Colonic mucosa (tissue), 4 donors: ENCODE measurements around the gene ARID4B. TPM values are rescaled to one million over a fixed set of nuclear protein-coding genes. Genes with fewer than 3 reads are reported as not detected.

Experiments
- DNase-seq: peaks from one replicate; pipeline ENCODE4 v3.0.0-alpha.2; 2020
- H3K27ac ChIP-seq: fragments of 200-600 bp; one replicate; pipeline ENCODE4 v1.8.0; 2021
- H3K27me3 ChIP-seq: fragments of 200-600 bp; one replicate; pipeline ENCODE4 v1.8.0; 2021
- H3K36me3 ChIP-seq: fragments of 200-600 bp; one replicate; pipeline ENCODE4 v1.8.0; 2021
- H3K4me1 ChIP-seq: fragments of 200-600 bp; one replicate; pipeline ENCODE4 v1.8.0; 2021; ENCODE audit warnings: mild to moderate bottlenecking
- H3K4me3 ChIP-seq: fragments of 200-600 bp; one replicate; pipeline ENCODE4 v1.8.0; 2021
- H3K9ac ChIP-seq, 2 donors: one replicate each; pipeline ENCODE4 v1.7.0; 2013; ENCODE audit warnings: control low read depth in 2 of 2, low read depth in 2 of 2, low read length in 2 of 2
- H3K9me3 ChIP-seq: fragments of 200-600 bp; one replicate; pipeline ENCODE4 v1.8.0; 2021
- intact Hi-C: fragments of 100-400 bp; cut with DNase I; formaldehyde crosslinking; loops from one replicate; pipeline ENCODE4 v1.14.1; 2022
- total RNA-seq, 2 donors: library from RNA; stranded (reverse); fragmentation: NEBNext Ultra II Directional in 1 of 2; extraction: Animal tissue kit (Norgen Biotek cat#: 25700) in 1 of 2; gene quantifications; one replicate each; pipeline ENCODE4 v1.2.1, GENCODE V29; 2021
- TF ChIP-seq, protein P1 (sequence below): fragments of 200-600 bp; IDR thresholded peaks from one replicate; pipeline ENCODE4 v1.8.0; 2022; ENCODE audit warnings: antibody characterized with exemption, mild to moderate bottlenecking
- donor health status: healthy.
- donor health status: DM: no; HTN: no; CAD: no.
- donor health status: DM: no; HTN: no; CAD: no.

Gene ARID4B
- total RNA-seq, 2 donors from 2014 or later = 27.0 to 31.0 TPM

DNA sequence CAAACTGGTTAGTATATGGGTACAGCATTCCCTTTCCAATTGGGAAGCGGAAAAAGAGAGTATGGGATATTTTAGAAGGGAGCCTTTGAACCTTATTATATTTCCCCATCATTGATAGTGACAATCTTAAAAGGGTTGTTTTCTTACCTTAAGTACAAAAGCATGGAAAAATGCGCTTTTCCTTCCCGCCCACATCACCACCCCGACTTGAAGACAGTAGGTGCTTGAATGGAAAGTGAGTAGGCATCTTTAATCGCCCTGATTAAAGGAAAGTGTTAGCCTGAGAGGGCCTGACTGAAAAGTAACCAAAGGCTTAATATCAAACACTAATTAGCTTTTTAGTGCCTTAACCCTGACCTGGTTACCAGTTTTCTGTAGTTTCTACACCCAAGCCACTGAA is 15.7 kb upstream of the ARID4B start:
- intact Hi-C loops = no loop called here
- H3K36me3 ChIP-seq = no peaks in the 10 kb centered on the region
- no peak overlapping the region for H3K9ac ChIP-seq
- DNase-seq = no peak
- no peaks in the 10 kb centered on the region for H3K9me3 ChIP-seq
- H3K27ac ChIP-seq = no peak overlapping the region
- H3K4me1 ChIP-seq = no peaks in the 10 kb centered on the region
- TF ChIP-seq, protein P1, sequence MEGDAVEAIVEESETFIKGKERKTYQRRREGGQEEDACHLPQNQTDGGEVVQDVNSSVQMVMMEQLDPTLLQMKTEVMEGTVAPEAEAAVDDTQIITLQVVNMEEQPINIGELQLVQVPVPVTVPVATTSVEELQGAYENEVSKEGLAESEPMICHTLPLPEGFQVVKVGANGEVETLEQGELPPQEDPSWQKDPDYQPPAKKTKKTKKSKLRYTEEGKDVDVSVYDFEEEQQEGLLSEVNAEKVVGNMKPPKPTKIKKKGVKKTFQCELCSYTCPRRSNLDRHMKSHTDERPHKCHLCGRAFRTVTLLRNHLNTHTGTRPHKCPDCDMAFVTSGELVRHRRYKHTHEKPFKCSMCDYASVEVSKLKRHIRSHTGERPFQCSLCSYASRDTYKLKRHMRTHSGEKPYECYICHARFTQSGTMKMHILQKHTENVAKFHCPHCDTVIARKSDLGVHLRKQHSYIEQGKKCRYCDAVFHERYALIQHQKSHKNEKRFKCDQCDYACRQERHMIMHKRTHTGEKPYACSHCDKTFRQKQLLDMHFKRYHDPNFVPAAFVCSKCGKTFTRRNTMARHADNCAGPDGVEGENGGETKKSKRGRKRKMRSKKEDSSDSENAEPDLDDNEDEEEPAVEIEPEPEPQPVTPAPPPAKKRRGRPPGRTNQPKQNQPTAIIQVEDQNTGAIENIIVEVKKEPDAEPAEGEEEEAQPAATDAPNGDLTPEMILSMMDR = no peak
- H3K27me3 ChIP-seq = no peaks in the 10 kb centered on the region
- H3K4me3 ChIP-seq = no peak overlapping the region

DNA sequence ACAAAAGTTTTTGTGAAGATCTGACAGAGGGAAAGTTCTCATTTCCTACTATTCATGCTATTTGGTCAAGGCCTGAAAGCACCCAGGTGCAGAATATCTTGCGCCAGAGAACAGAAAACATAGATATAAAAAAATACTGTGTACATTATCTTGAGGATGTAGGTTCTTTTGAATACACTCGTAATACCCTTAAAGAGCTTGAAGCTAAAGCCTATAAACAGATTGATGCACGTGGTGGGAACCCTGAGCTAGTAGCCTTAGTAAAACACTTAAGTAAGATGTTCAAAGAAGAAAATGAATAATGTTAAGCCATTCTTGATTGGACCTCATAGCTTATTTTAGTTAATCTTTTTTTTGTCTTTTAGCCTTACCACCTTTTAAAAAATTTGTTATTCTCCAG is 14.5 kb upstream of the ARID4B start:
- intact Hi-C loops = no loop called here

DNA sequence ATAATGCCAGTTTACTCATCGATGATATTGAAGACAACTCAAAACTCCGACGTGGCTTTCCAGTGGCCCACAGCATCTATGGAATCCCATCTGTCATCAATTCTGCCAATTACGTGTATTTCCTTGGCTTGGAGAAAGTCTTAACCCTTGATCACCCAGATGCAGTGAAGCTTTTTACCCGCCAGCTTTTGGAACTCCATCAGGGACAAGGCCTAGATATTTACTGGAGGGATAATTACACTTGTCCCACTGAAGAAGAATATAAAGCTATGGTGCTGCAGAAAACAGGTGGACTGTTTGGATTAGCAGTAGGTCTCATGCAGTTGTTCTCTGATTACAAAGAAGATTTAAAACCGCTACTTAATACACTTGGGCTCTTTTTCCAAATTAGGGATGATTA is 14.1 kb upstream of the ARID4B start:
- no peak overlapping the region for H3K4me3 ChIP-seq
- H3K9ac ChIP-seq = no peak overlapping the region
- H3K9me3 ChIP-seq = no peaks in the 10 kb centered on the region
- no peak overlapping the region for H3K27ac ChIP-seq
- H3K36me3 ChIP-seq = no peaks in the 10 kb centered on the region
- no peaks in the 10 kb centered on the region for H3K27me3 ChIP-seq
- intact Hi-C loops = no loop called here
- no peaks in the 10 kb centered on the region for H3K4me1 ChIP-seq
- DNase-seq = no peak
- TF ChIP-seq, protein P1 = no peak

More for the DNA sequence above, 14.5 kb upstream of the ARID4B start:
- TF ChIP-seq, protein P1 = no peak
- Histone ChIP-seq H3K27me3 (no peaks in the 10 kb centered on the region), H3K4me1 (no peaks in the 10 kb centered on the region), H3K9ac (no peak overlapping the region), H3K4me3 (no peak overlapping the region), H3K27ac (no peak overlapping the region), H3K36me3 (no peaks in the 10 kb centered on the region), H3K9me3 (no peaks in the 10 kb centered on the region)
- no peak for DNase-seq

DNA sequence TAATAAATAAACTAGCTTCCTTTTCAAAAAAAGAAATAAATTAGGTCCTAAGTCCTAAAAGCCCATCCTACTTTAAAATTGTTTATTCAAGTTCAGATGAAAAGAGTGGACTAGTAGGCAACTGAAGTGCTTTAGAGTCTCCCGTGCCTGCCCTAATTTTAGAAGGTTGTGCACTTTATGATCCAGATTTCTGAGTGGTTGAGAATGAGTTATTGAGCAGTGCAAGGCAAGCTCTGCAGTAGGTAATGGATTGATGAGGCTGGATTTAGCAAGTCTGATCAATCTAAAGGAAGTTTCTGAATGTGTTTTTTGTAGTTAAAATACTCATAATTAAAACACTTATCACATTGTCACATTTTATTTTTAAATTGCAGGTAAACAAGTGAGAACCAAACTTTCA is 13.4 kb upstream of the ARID4B start:
- no peaks in the 10 kb centered on the region for H3K4me1 ChIP-seq
- H3K27ac ChIP-seq = no peak overlapping the region
- no peaks in the 10 kb centered on the region for H3K9me3 ChIP-seq
- no peak overlapping the region for H3K9ac ChIP-seq
- peaks cover 1% of the 10 kb centered on the region for H3K36me3 ChIP-seq
- DNase-seq = no peak
- TF ChIP-seq, protein P1 = no peak
- intact Hi-C loops = no loop called here
- no peak overlapping the region for H3K4me3 ChIP-seq
- H3K27me3 ChIP-seq = no peaks in the 10 kb centered on the region

DNA sequence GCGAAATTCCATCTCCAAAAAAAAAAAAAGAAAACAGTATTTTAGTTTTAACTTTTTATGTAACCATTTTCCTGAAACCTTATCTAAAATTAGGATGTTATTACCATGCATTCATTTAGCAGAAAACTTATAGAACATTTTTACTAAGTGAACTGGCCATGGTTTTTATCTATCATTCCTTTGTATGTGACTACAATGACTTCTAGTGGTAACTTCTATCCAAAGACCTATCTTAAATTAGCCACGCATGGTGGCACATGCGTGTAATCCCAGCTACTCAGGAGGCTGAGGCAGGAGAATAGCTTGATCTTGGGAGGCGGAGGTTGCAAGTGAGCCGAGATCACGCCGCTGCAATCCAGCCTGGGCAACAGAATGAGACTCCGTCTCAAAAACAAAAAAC is 11.8 kb upstream of the ARID4B start:
- Histone ChIP-seq H3K9me3 (no peaks in the 10 kb centered on the region), H3K27ac (no peak overlapping the region), H3K27me3 (no peaks in the 10 kb centered on the region), H3K4me1 (no peaks in the 10 kb centered on the region), H3K9ac (no peak overlapping the region), H3K36me3 (peaks cover 7% of the 10 kb centered on the region), H3K4me3 (no peak overlapping the region)
- TF ChIP-seq, protein P1 = no peak
- intact Hi-C loops = no loop called here
- no peak for DNase-seq

DNA sequence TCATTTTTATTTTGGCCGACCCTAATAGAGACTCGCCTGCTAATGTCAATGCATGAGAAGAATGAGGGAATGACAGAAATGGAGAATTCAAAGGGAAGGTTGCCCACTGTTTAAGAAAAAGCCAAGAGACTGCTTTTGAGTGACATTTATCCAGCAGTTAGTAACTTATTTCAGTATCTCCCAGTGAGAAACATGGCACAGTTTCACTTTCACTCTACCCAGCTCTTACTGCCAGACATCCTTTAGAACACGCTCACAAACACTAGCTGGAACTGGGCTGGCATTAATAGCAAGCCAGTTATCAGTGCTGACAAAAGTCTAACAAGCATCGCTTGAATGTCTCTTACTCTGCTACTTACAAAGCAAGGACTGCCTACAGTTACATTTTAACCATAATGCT is 8.9 kb upstream of the ARID4B start:
- H3K4me3 ChIP-seq = no peak overlapping the region
- no peak for DNase-seq
- no peaks in the 10 kb centered on the region for H3K9me3 ChIP-seq
- no peaks in the 10 kb centered on the region for H3K4me1 ChIP-seq
- no peak overlapping the region for H3K9ac ChIP-seq
- intact Hi-C loops = no loop called here
- no peak overlapping the region for H3K27ac ChIP-seq
- no peaks in the 10 kb centered on the region for H3K27me3 ChIP-seq
- TF ChIP-seq, protein P1 = no peak
- H3K36me3 ChIP-seq = peaks cover 7% of the 10 kb centered on the region
